ENCODE results near the gene RUNX3.

The RUNX3 gene

DNA sequence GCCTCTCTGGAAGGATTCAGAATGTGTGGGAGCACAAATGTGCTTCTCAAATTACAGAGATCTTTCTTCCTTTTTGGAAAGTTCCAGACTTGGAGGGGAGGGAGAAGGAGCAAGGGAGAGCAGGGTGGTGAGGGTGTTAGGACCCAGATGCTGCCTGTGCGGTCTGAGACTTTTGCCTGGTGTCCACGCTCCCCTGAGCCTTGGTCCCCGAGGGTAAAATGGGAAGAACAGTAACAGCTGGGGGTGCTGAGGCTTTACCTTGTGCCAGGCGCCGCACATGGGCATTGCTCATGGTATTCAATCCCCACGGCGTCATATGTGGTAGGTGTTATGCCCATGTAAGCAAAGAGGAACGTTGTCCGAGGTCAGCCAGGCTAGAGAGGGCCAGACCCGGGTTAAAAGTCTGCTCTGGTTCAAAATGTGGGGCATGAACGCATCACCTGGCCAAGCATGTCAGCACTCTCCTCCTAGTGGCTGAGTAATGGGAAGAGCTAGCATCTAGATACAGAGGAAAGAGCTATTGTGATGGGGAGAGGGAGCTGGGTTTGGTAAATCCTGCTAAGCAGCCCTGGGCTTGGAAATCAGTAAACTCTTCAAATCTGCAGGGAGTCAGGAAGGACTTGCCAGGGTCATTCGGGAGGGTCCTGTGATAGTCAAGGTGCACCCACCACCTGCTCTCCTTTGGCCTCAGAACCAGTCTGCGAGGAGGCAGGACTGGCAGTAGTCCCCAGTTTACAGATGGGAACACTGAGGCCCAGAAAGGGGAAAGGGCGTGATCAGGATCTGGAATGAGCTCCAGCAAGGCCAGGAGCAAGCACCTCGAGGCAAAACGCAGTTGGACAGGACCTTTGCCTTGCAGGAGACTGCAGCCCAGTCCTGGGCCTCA is 4.5 kb upstream of the RUNX3 start:
- no peak for FAIRE-seq
- no peak for TF ChIP-seq POLR2A (IDR thresholded peaks at IDR 0.05; ENCODE audit: low read depth, low read length)
- no peak for DNase-seq (ENCODE audit: insufficient read length, low spot score)

DNA sequence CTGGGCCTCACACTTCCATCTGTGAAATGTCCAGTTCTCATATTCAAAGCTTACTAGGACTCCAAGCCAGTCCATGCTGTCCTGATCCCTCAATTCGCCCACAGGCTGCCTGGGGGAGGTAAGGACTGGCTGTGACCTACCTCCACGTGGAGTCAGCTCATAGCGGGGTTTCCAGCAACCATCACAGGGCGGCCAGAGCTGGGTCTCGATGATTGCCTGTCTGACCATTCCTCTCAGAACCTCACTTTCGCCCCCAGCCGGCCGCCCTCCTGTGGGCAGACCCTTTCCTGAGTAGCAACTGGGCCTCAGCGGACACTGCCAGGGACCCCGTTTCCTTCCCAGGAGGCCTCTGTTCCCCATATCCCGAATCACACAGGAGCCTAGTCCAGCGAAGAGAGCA is 3.4 kb upstream of the RUNX3 start:
- DNase-seq (ENCODE audit: insufficient read length, low spot score) = no peak
- no peak for TF ChIP-seq POLR2A (IDR thresholded peaks at IDR 0.05; ENCODE audit: low read depth, low read length)
- no peak for FAIRE-seq

DNA sequence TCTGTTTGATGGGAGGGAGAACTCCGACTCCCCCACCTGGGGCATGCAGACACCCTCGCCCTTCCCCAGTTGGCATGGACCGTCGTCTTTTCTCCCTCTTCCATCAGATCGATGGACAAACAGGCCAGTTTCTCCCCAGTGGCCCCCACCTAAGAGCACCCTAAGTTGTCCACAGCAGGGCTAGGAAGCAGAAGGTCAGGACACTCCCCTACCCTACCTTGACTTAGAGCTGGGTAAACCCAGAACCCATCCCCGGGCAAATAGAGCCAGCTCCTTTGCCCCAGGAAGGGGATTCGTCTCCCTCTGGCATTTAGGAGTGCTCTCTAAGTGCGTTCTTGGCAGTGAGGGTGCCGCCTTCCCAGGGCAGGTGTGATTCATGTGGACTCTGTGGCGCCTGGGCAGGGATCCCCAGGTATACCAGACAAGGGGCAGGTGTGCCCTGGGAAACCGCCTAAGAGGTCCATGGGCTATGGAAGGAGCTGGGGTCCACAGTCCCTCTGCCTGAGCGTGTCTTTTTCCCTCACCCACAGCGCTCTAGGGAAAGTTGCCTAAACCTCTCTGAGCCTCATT is 2.7 kb upstream of the RUNX3 start:
- TF ChIP-seq POLR2A (IDR thresholded peaks at IDR 0.05; ENCODE audit: low read depth, low read length) = no peak
- FAIRE-seq (no peak), DNase-seq (ENCODE audit: insufficient read length, low spot score) (no peak)

DNA sequence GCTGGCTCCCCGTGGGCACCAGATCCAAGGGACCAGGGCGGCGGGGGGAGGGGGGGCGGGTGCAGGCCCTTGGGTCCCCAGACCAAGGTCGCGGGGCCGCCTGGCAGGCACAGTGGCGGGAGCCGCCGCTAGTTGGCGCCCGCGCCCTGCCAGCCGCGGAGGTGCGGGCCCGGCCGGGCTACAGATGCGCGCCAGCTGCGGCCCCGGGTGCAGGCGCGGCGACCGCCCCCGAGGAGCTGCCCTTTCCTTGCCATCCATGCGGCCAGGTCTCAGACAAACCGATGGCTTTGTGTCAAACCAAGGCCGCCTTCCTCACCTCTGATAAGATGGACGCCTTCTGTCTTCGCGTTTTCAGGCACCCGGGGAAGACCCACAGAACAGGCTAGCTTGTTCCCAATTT is 2.2 kb upstream of the RUNX3 start:
- peak; percentile 67 for DNase-seq (ENCODE audit: insufficient read length, low spot score)
- no peak for TF ChIP-seq POLR2A (IDR thresholded peaks at IDR 0.05; ENCODE audit: low read depth, low read length)
- no peak for FAIRE-seq

DNA sequence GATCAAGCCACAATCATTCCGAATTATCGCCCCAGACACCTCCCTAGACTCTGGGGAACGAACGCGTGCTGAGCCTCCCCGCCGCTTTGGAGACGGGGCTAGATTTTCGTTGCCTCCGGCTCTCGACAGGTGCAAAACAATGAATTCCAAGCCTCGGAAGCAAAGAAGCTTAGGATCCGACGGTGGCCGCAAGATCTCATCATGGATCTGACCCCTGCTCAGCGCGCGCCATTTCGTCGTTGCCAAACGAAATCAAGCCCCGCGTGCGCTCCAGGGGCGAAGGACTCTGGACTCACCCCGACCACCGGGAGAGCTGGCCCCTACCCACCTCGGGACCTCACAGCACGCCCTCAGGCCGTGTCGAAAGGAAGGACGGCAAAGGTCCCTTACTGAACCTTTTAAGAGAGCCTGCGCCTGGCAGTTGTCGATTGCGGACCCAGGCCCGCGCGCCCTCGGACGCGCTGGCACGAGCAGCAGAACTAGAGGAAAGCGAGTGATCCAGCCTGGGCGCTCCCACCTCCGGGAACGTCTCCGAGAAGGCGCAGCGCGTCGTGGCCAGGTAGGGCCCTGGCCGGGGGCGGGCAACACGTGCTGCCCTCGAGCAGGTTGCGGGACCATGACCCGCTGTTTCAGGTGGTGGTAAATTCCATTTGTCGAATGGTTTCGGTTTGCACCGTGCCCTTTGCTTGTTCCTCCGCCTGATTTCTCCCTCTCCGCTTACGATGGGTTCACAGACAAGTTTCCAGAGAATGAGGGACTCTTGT is 1.6 kb upstream of the RUNX3 start:
- no peak for TF ChIP-seq POLR2A (IDR thresholded peaks at IDR 0.05; ENCODE audit: low read depth, low read length)
- no peak for FAIRE-seq
- DNase-seq (ENCODE audit: insufficient read length, low spot score) = no peak

DNA sequence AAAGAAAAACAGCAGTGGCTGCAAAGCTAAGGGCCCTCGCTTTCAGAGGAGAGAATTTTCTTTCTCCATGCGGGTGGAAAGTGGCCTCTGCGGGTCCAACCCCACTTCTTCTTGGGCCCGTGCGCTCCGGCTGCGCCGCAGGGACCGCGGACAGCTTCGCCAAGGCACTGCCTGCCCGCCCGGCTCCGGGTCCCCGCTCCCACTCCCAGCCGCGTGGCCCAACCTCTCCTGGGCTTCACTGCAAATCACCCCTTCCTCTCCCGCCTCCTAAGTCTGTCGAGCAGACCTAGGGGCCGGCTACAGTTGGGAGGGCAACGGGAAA is 1.0 kb upstream of the RUNX3 start:
- TF ChIP-seq POLR2A (IDR thresholded peaks at IDR 0.05; ENCODE audit: low read depth, low read length) = no peak
- DNase-seq (ENCODE audit: insufficient read length, low spot score) (no peak), FAIRE-seq (no peak)

DNA sequence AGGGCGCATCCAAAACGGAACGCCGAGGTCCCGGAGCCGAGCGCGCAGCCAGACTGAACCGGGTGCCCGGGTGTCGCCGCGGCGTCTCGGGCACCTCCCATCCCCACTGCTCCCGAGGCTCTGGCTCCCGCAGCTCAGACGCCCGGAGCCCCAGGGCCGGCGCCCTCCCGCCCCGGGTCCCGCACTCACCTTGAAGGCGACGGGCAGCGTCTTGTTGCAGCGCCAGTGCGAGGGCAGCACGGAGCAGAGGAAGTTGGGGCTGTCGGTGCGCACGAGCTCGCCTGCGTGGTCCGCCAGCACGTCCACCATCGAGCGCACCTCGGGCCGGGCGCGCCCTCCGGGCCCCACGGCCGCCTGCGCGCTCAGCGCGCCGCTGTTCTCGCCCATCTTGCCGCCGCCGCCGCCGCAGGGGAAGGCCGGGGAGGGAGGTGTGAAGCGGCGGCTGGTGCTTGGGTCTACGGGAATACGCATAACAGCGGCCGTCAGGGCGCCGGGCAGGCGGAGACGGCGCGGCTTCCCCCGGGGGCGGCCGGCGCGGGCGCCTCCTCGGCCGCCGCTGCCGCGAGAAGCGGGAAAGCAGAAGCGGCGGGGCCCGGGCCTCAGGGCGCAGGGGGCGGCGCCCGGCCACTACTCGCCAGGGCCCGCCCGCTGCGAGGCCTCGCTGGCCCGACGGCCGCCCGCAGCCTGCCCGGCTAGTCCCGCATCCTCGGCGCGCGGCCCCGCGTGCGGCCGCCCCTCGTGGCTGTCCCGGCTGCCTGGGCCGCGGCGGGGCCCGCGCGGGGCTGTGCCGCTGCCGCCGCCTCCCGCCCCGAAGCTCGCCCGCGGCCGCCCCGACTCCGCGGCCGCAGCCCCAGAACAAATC is 447 bp downstream of the RUNX3 start:
- FAIRE-seq (no peak), DNase-seq (ENCODE audit: insufficient read length, low spot score) (no peak)
- TF ChIP-seq POLR2A (IDR thresholded peaks at IDR 0.05; ENCODE audit: low read depth, low read length) = no peak

DNA sequence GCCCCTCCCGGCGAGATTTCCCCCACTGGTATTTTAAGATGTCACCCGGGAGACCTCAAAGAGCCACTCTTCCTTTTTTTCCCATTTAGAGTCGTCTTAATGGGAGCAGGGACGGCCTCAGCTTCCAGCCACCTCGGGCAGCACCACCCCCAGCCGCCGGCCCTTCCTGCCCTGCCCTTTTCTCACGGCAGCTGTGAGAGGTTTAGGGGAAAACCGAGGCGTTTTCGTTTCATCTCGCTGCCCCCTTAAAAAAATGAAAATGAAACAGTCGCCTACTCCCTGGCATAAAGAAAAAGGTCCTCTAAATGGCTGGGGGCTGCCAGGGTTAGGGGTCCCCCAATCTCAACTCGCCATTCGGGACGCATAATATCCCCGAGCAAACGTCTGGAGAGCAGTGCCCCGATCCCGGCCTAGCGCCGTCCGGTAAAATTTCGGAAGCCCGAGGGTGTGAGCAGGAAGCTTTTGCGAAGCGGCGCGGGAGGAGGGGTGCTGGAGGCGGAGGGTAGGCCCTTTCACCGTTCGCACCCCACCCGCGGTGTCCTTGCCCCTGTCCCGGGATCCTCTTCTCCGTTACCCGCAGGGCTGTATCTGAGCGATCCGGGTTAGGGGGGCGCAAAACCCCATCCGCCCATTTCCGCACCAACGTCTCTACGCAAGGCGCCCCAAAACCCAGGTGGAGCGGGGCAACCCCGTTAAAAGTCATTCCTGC is 1.2 kb downstream of the RUNX3 start:
- FAIRE-seq = no peak
- DNase-seq (ENCODE audit: insufficient read length, low spot score) = no peak
- no peak for TF ChIP-seq POLR2A (IDR thresholded peaks at IDR 0.05; ENCODE audit: low read depth, low read length)

DNA sequence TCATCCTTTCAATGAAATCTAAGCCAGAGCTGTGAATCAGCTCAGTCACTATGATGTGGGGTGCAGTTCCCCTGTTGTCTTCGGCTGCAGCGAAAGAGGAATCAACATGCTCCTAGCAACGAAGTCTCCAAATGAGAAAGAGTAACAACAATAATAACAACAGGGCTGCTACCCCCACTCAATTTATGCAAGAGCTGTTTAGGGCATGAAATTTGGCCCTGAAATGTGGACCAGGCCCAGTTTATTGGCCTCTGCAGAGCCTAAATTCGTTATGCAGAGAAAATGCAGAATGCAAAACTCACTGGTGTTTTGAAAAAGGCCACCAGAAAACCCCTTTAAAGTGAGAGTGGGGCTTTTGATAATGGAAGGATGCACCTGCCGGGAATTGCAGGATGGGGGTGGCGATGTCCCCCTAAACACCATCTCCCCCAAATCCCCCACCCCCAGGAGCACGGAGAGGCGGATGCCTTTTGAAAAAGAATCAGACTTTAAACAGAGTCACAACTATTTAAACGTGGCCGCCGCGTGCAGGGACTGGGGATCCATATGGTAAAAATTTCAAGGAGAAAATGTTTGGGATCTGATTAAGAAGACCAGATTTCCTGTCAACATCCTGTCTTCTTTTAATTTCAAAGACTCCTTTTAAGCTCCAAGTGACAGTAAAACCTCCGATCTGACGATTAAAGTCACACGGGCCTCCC is 1.9 kb downstream of the RUNX3 start:
- TF ChIP-seq POLR2A (IDR thresholded peaks at IDR 0.05; ENCODE audit: low read depth, low read length) = no peak
- DNase-seq (ENCODE audit: insufficient read length, low spot score) = no peak
- FAIRE-seq = no peak

DNA sequence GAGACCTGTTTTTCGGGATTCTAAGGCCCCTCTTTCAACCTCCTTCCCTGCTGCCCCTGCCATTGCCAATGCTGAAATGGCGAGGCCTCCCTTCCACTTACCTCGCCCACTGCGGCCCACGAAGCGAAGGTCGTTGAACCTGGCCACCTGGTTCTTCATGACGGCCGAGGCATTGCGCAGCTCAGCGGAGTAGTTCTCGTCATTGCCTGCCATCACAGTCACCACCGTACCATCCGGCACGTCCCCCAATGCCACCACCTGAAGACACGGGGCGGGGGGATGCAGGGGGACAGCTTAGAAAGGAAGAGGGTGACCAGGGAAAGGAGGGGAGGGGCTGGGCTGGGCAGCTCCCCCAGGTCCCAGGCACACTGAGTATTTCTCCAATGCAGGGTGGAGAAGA is 2.6 kb downstream of the RUNX3 start:
- TF ChIP-seq POLR2A (IDR thresholded peaks at IDR 0.05; ENCODE audit: low read depth, low read length) = no peak
- FAIRE-seq (no peak), DNase-seq (ENCODE audit: insufficient read length, low spot score) (no peak)

DNA sequence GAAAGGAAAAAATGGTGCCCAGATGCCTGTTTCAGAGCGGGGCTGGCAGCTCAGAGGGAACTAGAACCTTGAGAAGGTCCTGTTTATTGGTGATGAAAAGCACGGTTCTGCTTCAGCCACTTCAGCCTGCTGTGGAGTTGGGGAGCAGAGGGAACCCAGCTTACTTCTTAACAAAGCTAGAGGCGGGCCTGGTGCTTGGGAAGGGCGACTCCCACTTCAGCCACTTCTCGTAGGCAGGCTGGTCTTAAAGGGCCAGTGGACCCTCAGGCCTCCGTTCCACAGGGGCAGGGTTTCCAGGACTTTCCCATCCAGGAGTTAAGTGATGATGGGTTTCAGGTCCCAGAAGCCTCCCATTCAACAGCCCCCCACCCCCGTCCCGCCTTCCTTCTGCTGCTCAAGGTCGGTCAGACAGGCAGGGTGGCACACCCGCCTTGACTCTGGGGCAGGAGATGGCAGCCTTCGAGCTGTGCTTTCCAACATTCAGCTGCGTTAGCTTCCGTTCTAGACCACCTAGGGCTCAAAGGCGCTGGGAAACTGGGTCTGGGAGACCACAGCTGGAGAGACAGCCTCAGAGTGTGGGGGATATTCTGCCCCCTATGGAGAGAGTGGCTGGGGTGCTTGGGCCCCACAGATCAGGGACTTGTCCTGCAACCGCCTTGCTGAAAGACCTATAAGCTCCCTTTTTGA is 3.4 kb downstream of the RUNX3 start:
- no peak for DNase-seq (ENCODE audit: insufficient read length, low spot score)

DNA sequence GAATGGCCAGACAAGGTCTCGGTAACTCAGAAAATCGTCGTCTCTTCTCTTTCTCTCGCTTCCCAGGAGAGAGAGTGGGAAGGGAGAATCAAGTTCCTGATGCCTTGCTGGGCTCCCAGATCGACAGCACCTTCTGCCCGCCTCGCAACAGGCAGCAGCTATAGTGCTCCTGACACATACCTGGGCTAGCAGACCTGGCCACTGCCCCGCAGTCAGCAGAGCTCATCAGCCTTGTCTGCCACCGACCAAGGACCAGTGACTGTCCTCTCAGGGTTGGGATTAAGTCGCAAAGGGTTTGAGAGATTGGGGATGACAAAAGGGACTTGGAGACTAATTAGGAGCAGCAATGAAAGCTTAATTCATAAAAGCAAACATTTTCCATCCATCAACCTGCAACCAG is 4.1 kb downstream of the RUNX3 start:
- FAIRE-seq = no peak
- TF ChIP-seq POLR2A (IDR thresholded peaks at IDR 0.05; ENCODE audit: low read depth, low read length) = no peak
- no peak for DNase-seq (ENCODE audit: insufficient read length, low spot score)

More for the DNA sequence above, 3.4 kb downstream of the RUNX3 start:
- TF ChIP-seq POLR2A (IDR thresholded peaks at IDR 0.05; ENCODE audit: low read depth, low read length) = no peak
- FAIRE-seq = no peak
